NCI-H446 (cell line): Measurements from ENCODE around the gene MBLAC1.

Source experiments
- DNase-seq, 2 experiments: peaks; one replicate each; lab custom pipeline; 2025; lab: John Stamatoyannopoulos, UW

The MBLAC1 gene

GRCh38 chr7:100126931-100127865 lies at the start of gene MBLAC1:
MBLAC1 (plus strand) TSS chr7:100126967; CDS start chr7:100127396, 429 bp downstream.
- DNase-seq = peak; percentile 43 to 85

DNA sequence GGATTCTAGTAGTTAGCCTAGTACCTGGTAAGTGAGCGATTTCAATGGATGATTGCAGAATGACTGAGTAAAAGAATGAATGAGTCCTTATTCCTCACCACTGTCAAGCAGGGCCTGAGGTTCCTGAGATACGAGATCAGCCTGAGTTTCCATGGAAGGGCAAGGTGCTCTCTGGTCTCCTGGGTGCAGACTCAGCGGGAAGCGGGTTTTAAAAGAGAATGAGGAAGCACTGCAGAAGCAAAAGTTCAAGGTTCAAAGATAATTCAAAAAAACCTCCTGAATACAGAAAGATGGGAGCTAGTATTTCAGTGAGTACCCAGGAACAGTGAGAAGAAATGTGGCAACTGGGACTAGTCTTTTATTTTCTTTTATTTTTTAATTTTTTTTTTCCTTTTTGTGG lies 49.6 kb upstream of the MBLAC1 start:
- DNase-seq = no peak

GRCh38 chr7:100079024-100079560 lies 47.7 kb upstream of the MBLAC1 start:
- DNase-seq = no peak

DNA sequence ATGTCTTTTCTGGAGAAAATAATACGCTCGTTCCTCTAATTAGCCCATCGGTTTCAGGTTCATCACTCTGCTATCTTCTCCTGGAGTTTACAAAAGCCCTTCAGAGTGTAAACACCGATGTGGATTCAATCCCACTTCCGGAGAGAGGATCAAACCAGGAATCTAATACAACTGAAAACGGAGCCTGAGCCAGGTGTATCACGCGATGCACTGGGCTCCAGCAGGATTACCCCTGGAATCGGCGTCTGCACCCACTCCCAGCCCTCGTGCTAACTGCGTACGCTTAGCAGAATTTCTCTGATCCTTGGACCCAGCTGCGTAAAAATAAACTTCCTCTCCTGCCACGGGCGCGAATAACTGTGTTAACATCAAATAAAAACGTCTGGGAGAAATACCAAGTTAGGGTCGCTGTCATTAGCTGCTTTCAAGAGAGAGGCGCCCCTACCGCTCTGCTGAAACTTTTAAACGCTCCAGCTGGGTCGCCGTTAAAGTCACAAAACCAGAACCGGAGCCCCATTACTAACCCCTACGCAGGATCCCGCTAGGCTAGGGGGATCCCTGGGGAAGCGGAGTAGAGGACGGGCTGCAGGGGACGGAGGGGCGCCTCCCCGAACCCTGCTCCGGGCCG lies 45.7 kb upstream of the MBLAC1 start:
- DNase-seq = no peak

DNA sequence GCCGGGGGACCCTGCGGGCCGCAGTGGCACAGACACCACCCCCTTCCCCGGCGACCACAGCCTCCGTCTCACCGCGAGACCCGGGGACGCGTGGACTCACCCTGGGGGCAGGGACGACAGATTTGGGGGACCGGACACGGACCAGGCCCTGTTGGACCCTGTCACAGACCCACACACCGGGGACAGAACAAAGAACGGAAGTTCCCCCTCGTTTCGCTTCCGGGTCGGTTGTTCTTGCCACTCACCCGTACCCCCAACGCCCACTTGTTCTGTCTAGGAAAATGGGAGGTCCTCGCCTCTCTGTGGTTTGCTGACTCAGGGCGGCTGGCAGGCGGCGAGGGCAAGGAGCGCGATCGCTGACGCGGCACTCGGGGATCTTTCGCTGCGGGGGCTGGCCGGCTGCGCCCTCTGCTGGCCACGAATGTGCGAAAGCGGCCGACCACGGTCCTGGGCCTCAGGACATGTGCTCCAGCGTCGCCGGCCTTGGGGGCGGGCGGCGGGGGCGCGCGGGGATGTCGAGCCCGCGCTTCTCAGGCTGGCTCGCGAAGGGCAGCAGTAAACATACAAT lies 45.1 kb upstream of the MBLAC1 start, which contains the start of gene ZNF3:
TSS of gene ZNF3 (minus strand) at position 189 of the 568 bp plus-strand sequence. CDS start 4,366 bp downstream, outside the sequence.
- DNase-seq = peak; percentile 87 to 97

GRCh38 chr7:100082978-100083377 lies 43.8 kb upstream of the MBLAC1 start:
- DNase-seq = no peak

- no peak for DNase-seq
These were observed 41.3 kb upstream of the MBLAC1 start for GRCh38 chr7:100085515-100085914.

GRCh38 chr7:100087055-100087750 lies 39.6 kb upstream of the MBLAC1 start:
- no peak for DNase-seq

DNA sequence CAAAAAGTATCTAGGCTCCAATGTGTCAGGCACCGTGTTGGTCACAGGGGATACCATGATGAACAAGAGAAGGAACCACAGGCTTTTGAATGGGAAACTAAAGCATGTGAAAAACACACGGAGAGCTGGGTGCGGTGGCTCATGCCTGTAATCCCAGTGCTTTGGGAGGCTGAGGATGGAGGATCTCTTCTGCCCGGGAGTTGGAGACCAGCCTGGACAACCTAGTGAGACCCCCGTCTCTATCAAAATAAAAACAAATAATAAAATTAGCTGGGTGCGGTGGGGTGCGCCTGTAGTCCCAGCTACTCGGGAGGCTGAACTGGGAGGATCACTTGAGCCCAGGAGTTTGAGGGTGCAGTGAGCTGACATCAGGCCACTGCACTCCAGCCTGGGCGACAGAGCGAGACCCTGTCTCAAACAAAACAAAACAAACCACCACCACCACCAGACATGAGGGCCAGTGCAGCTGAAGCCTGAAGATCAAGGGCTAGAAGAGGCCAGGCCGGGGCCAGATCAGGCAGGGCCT lies 38.6 kb upstream of the MBLAC1 start:
- no peak for DNase-seq

GRCh38 chr7:100088621-100089457 lies 37.9 kb upstream of the MBLAC1 start, which contains the start of gene COPS6:
COPS6 (plus strand) TSS chr7:100088969; CDS start chr7:100088991, 22 bp downstream.
- peak; percentile 9 to 57 for DNase-seq

DNA sequence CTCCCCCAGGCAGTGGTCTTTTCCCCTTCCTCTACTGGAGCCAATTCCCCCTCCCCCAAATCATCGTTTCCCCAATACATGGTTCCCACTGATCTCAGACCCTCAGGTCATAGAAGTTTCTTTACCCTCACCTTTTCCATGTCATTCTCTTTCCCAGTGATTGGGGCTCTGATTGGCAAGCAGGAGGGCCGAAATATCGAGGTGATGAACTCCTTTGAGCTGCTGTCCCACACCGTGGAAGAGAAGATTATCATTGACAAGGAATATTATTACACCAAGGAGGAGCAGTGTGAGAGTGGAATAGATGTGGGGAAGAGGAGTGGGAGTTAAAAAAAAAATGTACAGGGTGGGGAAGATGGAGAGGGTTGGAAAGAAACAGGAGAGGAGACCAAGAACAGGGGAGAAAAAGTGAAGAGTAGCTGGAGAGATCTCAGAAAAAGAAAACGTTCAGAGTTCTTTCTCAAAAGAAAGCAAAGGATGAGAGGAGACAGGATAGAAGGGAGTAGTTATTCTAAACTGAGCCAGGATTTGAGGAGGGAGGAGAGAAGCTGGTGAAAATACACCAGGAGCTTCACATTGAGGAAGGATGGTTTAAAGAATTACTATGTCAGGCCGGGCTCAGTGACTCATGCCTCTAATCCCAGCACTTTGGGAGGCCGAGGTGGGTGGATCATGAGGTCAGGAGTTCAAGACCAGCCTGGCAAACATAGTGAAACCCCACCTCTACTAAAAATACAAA lies 37.1 kb upstream of the MBLAC1 start:
- no peak for DNase-seq

DNA sequence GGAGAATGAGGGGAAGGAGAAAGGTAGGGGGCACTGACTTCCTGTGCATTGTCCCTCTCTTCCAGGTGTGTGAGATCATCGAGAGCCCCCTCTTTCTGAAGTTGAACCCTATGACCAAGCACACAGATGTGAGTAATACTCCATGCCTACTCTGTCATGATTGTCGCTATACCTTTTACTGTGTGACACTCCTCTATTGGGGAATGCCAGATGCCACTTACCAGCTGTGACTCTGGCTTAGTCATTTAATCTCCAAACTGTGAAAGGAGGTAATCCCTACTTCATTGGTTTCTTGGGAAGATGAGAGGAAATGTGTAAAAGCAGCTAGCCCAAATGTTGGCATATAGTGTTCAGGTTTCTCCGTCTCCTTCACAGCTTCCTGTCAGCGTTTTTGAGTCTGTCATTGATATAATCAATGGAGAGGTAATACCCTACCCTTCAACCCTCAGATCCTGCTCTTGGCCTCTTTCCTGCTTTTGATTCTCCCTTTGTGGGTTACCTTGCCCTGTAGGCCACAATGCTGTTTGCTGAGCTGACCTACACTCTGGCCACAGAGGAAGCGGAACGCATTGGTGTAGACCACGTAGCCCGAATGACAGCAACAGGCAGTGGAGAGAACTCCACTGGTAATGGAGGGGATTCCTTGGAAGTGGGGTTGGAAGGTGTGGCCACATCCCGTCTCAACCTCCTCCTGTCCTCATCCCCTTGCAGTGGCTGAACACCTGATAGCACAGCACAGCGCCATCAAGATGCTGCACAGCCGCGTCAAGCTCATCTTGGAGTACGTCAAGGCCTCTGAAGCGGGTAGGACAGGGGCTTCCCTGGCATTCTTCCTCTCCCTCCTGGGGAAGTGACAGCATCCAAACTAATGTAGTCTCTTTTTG lies 36.0 kb upstream of the MBLAC1 start:
- no peak for DNase-seq

DNA sequence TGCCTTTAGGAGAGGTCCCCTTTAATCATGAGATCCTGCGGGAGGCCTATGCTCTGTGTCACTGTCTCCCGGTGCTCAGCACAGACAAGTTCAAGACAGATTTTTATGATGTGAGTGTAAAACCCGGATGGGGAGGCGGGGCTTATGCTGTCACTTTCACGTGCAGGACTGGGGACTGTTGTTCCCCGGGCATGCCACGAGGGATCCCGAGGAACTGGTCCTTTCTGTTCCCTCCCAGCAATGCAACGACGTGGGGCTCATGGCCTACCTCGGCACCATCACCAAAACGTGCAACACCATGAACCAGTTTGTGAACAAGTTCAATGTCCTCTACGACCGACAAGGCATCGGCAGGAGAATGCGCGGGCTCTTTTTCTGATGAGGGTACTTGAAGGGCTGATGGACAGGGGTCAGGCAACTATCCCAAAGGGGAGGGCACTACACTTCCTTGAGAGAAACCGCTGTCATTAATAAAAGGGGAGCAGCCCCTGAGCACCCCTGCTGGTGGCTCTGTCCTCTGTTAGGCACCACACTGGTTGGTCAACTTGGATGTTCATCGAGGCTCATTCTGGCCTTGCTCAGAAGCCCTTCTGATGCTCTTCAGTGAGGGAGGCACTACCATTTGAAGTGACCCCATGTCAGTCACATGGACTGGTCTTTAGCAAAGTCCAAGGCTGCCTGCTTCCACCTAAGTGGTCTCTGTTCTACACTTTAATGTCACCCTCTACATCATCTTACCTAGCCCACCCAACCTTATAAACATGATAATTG lies 35.2 kb upstream of the MBLAC1 start:
- DNase-seq = no peak

GRCh38 chr7:100093054-100093453 lies 33.7 kb upstream of the MBLAC1 start:
- no peak for DNase-seq

DNA sequence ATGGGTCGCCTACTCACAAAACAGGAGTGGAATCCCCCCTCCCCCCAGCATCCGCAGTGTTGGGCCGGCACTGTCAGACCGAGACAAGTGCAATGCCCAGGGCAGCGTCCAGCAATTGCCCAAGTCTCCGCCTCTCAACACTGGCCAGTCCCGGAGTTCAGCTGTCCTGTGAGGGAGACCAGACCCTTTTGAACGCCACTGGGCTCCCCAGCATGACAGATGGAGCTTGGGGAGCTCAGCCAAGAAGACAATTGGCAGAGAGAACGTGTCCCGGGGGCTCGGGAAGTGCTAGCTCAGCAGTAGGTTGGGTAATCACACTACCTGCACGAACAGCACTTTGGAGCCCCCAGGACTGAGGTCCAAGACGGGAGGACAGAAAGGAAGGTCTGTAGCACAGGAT lies 33.3 kb upstream of the MBLAC1 start:
- DNase-seq = peak in 1 of 2 experiments; percentile 10

DNA sequence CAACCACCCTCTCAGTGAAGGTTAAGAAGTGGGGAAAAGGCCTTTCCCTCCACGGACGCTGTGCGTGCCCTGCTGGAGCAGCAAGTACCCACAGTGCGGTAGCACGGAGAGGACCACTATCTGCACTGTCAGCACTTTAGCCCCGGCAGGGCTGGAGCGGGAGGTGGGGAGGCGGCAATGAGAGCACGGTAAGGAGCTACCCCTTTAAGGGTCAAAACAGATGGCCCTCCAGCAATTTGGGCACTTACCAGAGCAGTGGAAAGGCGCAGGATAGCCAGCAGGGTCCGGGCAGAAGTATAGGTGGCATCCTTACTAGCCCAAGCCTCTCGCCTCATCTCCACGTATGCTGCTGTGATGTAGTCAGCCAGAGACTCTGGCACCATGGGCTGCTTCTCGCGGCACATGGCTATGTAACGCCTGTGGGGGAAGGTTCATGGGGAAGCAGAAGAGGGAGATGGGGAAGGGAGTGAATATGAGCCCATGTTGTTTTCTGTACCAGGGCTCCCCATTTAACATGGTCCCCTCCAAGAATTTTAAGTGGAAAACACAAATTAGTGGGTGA lies 32.8 kb upstream of the MBLAC1 start:
- no peak for DNase-seq

DNA sequence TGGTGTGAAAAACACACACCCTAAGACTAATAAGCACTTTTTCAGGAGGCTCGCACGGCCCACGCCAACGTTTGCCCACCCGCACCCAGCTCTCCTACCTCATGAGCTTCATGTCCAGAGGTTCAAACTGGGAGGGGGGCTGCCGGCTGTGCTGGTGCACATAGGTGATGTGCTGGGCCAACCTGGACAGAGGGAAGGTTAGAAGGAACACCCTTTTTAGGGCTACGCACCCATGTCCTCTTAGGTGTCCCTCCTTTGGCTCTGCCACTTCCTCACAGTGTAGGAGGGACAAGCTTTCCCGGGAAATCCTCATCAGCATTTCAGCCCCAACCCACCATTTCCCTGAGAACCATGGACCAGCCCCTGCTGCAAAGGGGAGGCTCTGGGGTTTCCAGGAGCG lies 31.5 kb upstream of the MBLAC1 start:
- DNase-seq = no peak

GRCh38 chr7:100095704-100096103 lies 31.1 kb upstream of the MBLAC1 start:
- no peak for DNase-seq
